Measurements from ENCODE around the gene HACD2.

- TF ChIP-seq POLR2AphosphoS5 (IDR thresholded peaks at IDR 0.05), result no peak
- no peak for TF ChIP-seq POLR2A (IDR thresholded peaks at IDR 0.05)
- TF ChIP-seq CTCF (IDR thresholded peaks at IDR 0.05), result no peak
- no peak for TF ChIP-seq EP300 (IDR thresholded peaks at IDR 0.05; ENCODE audit: low read depth)
Measured at GRCh38 chr3:123445702-123446101, 139.2 kb downstream of the HACD2 start.
